H1 (cell line): ENCODE results near the gene FBXO2. TPM values are rescaled to one million over a fixed set of nuclear protein-coding genes. Genes with fewer than 3 reads are reported as not detected.

Experiments
- CTCF ChIA-PET: fragments of 300-600 bp; sonication (Branson Sonifier 250); formaldehyde crosslinking; loops from one replicate; lab custom pipeline; 2021; ENCODE audit not compliant: partially characterized antibody; lab: Charles Lee
- POLR2A ChIA-PET: fragments of 300-600 bp; sonication (Branson Sonifier 250); formaldehyde crosslinking; loops from one replicate; lab custom pipeline; 2021; ENCODE audit warnings: inconsistent platforms; ENCODE audit not compliant: partially characterized antibody; lab: Charles Lee
- DNase-seq, 2 experiments: peaks; one replicate each; pipeline versions ENCODE4 v3.0.0 to v3.0.0-alpha.2; 2010 to 2022; ENCODE audit warnings: low spot score in 2 of 2, low read depth in 1 of 2, mixed read lengths in 1 of 2
- FAIRE-seq: peaks from 2 replicates; lab custom pipeline; 2011; peaks lifted over from hg19 to GRCh38; lab: Jason Lieb, UNC
- H2AFZ ChIP-seq: 2 replicates; pipeline ENCODE4 v1.8.1; 2012; ENCODE audit warnings: low read length, inconsistent platforms
- H2AK5ac ChIP-seq: 2 replicates; pipeline ENCODE4 v1.6.1; 2013; ENCODE audit warnings: low read depth, low read length
- H2BK120ac ChIP-seq: replicated peaks from 2 replicates; pipeline ENCODE3; 2013; ENCODE audit warnings: low read depth, low read length, inconsistent platforms
- H2BK12ac ChIP-seq: 2 replicates; pipeline ENCODE4 v1.6.1; 2013; ENCODE audit warnings: low read depth, low read length
- H2BK15ac ChIP-seq: 2 replicates; pipeline ENCODE4 v1.6.1; 2013; ENCODE audit warnings: low read length
- H2BK20ac ChIP-seq: 2 replicates; pipeline ENCODE4 v1.6.1; 2013; ENCODE audit warnings: low read length
- H2BK5ac ChIP-seq: 2 replicates; pipeline ENCODE4 v1.6.1; 2013; ENCODE audit warnings: low read depth, low read length
- H3K14ac ChIP-seq: 2 replicates; pipeline ENCODE4 v1.6.1; 2013; ENCODE audit warnings: inconsistent platforms; ENCODE audit not compliant: insufficient read length
- H3K18ac ChIP-seq: 2 replicates; pipeline ENCODE4 v1.6.1; 2013; ENCODE audit warnings: low read length; ENCODE audit errors: extremely low read depth
- H3K23ac ChIP-seq: 2 replicates; pipeline ENCODE4 v1.6.1; 2013; ENCODE audit warnings: inconsistent platforms; ENCODE audit not compliant: insufficient read length
- H3K23me2 ChIP-seq: 2 replicates; pipeline ENCODE4 v1.6.1; 2013; ENCODE audit warnings: low read depth, low read length
- H3K27ac ChIP-seq: 2 replicates; pipeline ENCODE4 v1.6.1; 2011; ENCODE audit warnings: low read depth, low read length, inconsistent platforms
- H3K27me3 ChIP-seq, 4 experiments: replicated peaks in 1 of 4; 1 replicate in 1 of 4; 2 replicates in 3 of 4; pipeline versions ENCODE4 v1.6.1 to v1.8.1; 2011 to 2013; ENCODE audit warnings: low read length in 3 of 4, mild to moderate bottlenecking in 3 of 4, inconsistent platforms in 2 of 4, mixed read lengths in 2 of 4, moderate library complexity in 1 of 4; ENCODE audit not compliant: control insufficient read depth in 3 of 4, insufficient read depth in 3 of 4; ENCODE audit errors: extremely low read depth in 1 of 4
- H3K36me3 ChIP-seq, 4 experiments: 2 replicates each; pipeline versions ENCODE4 v1.6.1 to v1.8.1; 2011 to 2013; ENCODE audit warnings: mild to moderate bottlenecking in 4 of 4, low read length in 3 of 4, moderate library complexity in 2 of 4, control low read depth in 1 of 4, inconsistent platforms in 1 of 4; ENCODE audit not compliant: insufficient read depth in 4 of 4, control insufficient read depth in 2 of 4
- H3K4ac ChIP-seq: replicated peaks from 2 replicates; pipeline ENCODE3; 2013; ENCODE audit warnings: low read length, low read depth, mixed read lengths, inconsistent platforms; ENCODE audit not compliant: insufficient read length
- H3K4me1 ChIP-seq, 4 experiments: replicated peaks in 1 of 4; 1 replicate in 1 of 4; 2 replicates in 3 of 4; pipeline versions ENCODE4 v1.6.1 to v1.8.1; 2011 to 2013; ENCODE audit warnings: low read length in 3 of 4, inconsistent platforms in 2 of 4, mixed read lengths in 1 of 4; ENCODE audit not compliant: insufficient read depth in 4 of 4, control insufficient read depth in 3 of 4
- H3K4me2 ChIP-seq, 2 experiments: 2 replicates each; pipeline versions ENCODE4 v1.6.1 to v1.8.1; 2011 to 2013; ENCODE audit warnings: low read depth in 2 of 2, low read length in 2 of 2, control low read depth in 1 of 2, inconsistent platforms in 1 of 2, mild to moderate bottlenecking in 1 of 2; ENCODE audit not compliant: insufficient read depth in 1 of 2
- H3K4me3 ChIP-seq, 4 experiments: fragments of 200-600, 300-600 bp in 1 of 4; sonication (generic), shearing (Covaris generic), sonication (Bioruptor Twin) in 1 of 4; 2 replicates each; pipeline versions ENCODE4 v1.5.1 to v1.8.1; 2011 to 2016; ENCODE audit warnings: low read length in 4 of 4, low read depth in 3 of 4, control low read depth in 2 of 4, inconsistent platforms in 2 of 4, mild to moderate bottlenecking in 2 of 4, mixed read lengths in 1 of 4, moderate library complexity in 1 of 4; ENCODE audit not compliant: insufficient read depth in 2 of 4; ENCODE audit errors: extremely low read depth in 1 of 4
- H3K56ac ChIP-seq: replicated peaks from 2 replicates; pipeline ENCODE3; 2013; ENCODE audit warnings: low read depth, mild to moderate bottlenecking, mixed read lengths, low read length, inconsistent platforms; ENCODE audit not compliant: insufficient read length
- H3K79me1 ChIP-seq: 2 replicates; pipeline ENCODE4 v1.6.1; 2013; ENCODE audit warnings: low read depth, low read length, control low read depth
- H3K79me2 ChIP-seq, 2 experiments: 2 replicates each; pipeline versions ENCODE4 v1.6.1 to v1.8.1; 2012 to 2013; ENCODE audit warnings: low read length in 2 of 2, mild to moderate bottlenecking in 2 of 2, inconsistent platforms in 1 of 2; ENCODE audit not compliant: insufficient read depth in 2 of 2, control insufficient read depth in 1 of 2
- H3K9ac ChIP-seq, 4 experiments: replicated peaks in 1 of 4; 1 replicate in 1 of 4; 2 replicates in 3 of 4; pipeline versions ENCODE4 v1.6.1 to v1.8.1; 2011 to 2013; ENCODE audit warnings: low read depth in 3 of 4, low read length in 3 of 4, control low read depth in 2 of 4, mild to moderate bottlenecking in 2 of 4, moderate library complexity in 2 of 4, inconsistent platforms in 1 of 4; ENCODE audit errors: extremely low read depth in 1 of 4
- H3K9me3 ChIP-seq, 2 experiments: 2 replicates each; pipeline versions ENCODE4 v1.6.1 to v1.8.1; 2012 to 2013; ENCODE audit warnings: mild to moderate bottlenecking in 2 of 2, moderate library complexity in 2 of 2, control low read depth in 1 of 2, inconsistent platforms in 1 of 2, low read depth in 1 of 2, low read length in 1 of 2, mixed read lengths in 1 of 2; ENCODE audit not compliant: insufficient read depth in 2 of 2
- H4K20me1 ChIP-seq, 2 experiments: replicated peaks in 1 of 2; 2 replicates each; pipeline versions ENCODE3 to v1.8.1; 2011 to 2013; ENCODE audit warnings: inconsistent platforms in 2 of 2, low read length in 2 of 2, mild to moderate bottlenecking in 1 of 2; ENCODE audit not compliant: insufficient read depth in 2 of 2, control insufficient read depth in 1 of 2
- H4K5ac ChIP-seq: 2 replicates; pipeline ENCODE4 v1.6.1; 2013; ENCODE audit warnings: low read length, low read depth, mixed read lengths, inconsistent platforms; ENCODE audit not compliant: insufficient read length
- H4K8ac ChIP-seq: 2 replicates; pipeline ENCODE4 v1.8.0; 2013; ENCODE audit warnings: mild to moderate bottlenecking, moderate library complexity, low read length, inconsistent platforms; ENCODE audit not compliant: insufficient read depth; ENCODE audit errors: extremely low read depth
- H4K91ac ChIP-seq: replicated peaks from 2 replicates; pipeline ENCODE3; 2013; ENCODE audit warnings: low read length, mixed read lengths, inconsistent platforms; ENCODE audit not compliant: insufficient read length
- ASH2L ChIP-seq: fragments of 200-600, 300-600 bp; sonication (generic); IDR thresholded peaks from one replicate; pipeline ENCODE4 v1.7.1; 2017; ENCODE audit warnings: low read length
- CBX8 ChIP-seq: fragments of 300-800, 300-1000 bp; sonication (generic); IDR thresholded peaks from 2 replicates; pipeline ENCODE4 v1.7.1; 2016; ENCODE audit warnings: low read depth, low read length, borderline replicate concordance
- CREB1 ChIP-seq: IDR thresholded peaks from 2 replicates; pipeline ENCODE4 v1.6.1; 2012; ENCODE audit warnings: inconsistent platforms
- NANOG ChIP-seq: IDR thresholded peaks from 2 replicates; pipeline ENCODE4 v1.6.1; 2011; ENCODE audit warnings: low read length, low read depth, mild to moderate bottlenecking, inconsistent platforms; ENCODE audit not compliant: insufficient read depth, poor library complexity, severe bottlenecking
- RNF2 ChIP-seq: fragments of 200-900, 300-1000 bp; sonication (generic); IDR thresholded peaks from 2 replicates; pipeline ENCODE4 v1.7.1; 2016; ENCODE audit warnings: borderline replicate concordance, low read depth, mild to moderate bottlenecking, antibody characterized with exemption, low read length; ENCODE audit not compliant: poor library complexity, severe bottlenecking; ENCODE audit errors: missing control alignments
- SIN3A ChIP-seq, 2 experiments: IDR thresholded peaks in 1 of 2; conservative IDR thresholded peaks in 1 of 2; 2 replicates each; pipeline ENCODE4 v1.6.1; 2011 to 2012; ENCODE audit warnings: low read length in 2 of 2, improper control_type of control experiment in 1 of 2, low read depth in 1 of 2, mild to moderate bottlenecking in 1 of 2
- SIX5 ChIP-seq: IDR thresholded peaks from 2 replicates; pipeline ENCODE4 v1.6.1; 2011; ENCODE audit warnings: mild to moderate bottlenecking, low read depth, low read length
- SP2 ChIP-seq: IDR thresholded peaks from 2 replicates; pipeline ENCODE4 v1.6.1; 2012; ENCODE audit warnings: mild to moderate bottlenecking, low read length, inconsistent platforms
- ZNF274 ChIP-seq: IDR thresholded peaks from 2 replicates; pipeline ENCODE4 v1.7.0; 2012; ENCODE audit warnings: low read length, borderline replicate concordance; ENCODE audit errors: extremely low read depth
- WGBS, 2 experiments: shearing (Covaris generic) in 1 of 2; methylation state at CpG; one replicate each; pipeline versions ENCODE4 v1.1.6 to v1.1.7; 2013 to 2015; ENCODE audit warnings: low lambda C conversion rate in 2 of 2, mixed read lengths in 2 of 2, inconsistent platforms in 1 of 2, low coverage in 1 of 2, missing lambda C conversion rate in 1 of 2; ENCODE audit not compliant: insufficient replicate concordance in 2 of 2, insufficient coverage in 1 of 2, insufficient read length in 1 of 2; ENCODE audit errors: extremely low coverage in 1 of 2, missing lambda C conversion rate in 1 of 2; 5-methylcytosine and 5-hydroxymethylcytosine counted together
- polyA plus RNA-seq, 7 experiments: library from polyadenylated mRNA; depleted of rRNA in 3 of 7; stranded (reverse) in 5 of 7; unstranded in 2 of 7; fragments of >200 nt in 5 of 7; fragments of 200-250 nt in 2 of 7; gene quantifications; 1 replicate in 5 of 7; 2 replicates in 1 of 7; 4 replicates in 1 of 7; pipeline versions ENCODE4 v1.2.1 to v1.2.3, GENCODE V29; 2011 to 2013; ENCODE audit warnings: missing spikeins in 2 of 7, mixed read lengths in 2 of 7
- total RNA-seq: library from RNA; stranded (reverse); fragmentation: NEBNext Ultra II Directional; extraction: Animal tissue kit (Norgen Biotek cat#: 25700); gene quantifications from 2 replicates; pipeline ENCODE4 v1.2.1, GENCODE V29; 2021

FBXO2 gene
- total and polyA plus RNA-seq, 2 of the 8 experiments (the other 6 are each of a cell fraction or from before 2014, with no cell fraction given), result 51.3 to 57.9 TPM

DNA sequence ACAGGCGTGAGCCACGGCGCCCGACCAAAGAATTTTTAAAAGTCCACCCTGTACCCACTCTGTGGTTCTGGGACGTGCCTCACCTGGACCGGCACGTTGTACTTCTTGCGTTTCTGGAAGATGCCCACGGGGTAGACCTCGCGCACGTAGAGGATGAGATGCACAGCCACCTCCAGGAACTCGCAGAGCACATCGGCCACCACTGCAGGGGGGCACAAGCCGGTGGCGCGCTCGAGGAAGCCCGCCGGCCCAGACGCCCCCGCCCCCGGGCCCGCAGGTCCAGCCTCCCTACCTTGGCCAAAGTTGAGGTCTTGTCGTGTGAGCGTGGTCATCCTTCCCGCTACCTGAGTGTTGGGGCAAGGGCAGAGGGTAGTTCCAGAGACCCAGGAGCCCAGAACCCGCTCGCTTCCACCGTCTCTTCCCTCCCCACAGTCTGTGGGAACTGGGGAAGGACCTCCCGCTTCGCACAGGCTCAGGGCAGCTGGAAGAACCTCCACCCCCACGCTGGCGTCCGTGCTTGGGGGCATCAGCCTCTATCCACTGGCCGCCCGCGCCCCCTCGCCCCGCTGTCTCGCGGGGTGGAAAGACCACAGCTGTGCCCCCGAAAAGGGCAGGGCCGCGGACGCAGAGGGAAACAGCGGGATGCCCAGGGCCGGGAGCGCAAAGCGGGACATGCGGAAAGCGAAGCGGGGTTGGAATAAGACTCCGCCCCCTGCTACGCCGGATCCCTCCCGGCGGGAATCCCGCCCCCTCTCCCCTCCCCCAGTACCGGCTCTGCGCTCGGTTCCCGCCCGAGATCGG, 26.2 kb upstream of the FBXO2 start:
- Histone ChIP-seq H3K23me2 (peaks cover 8% of the 10 kb centered on the region), H2AFZ (no peak overlapping the region), H4K91ac (peak overlapping the region; percentile 95), H3K9me3 (no peaks in the 10 kb centered on the region), H3K4me1 (peaks cover 10 to 35% (median 23%) of the 10 kb centered on the region in 4 experiments), H3K18ac (peak overlapping the region; percentile 93), H3K4me2 (peak overlapping the region; percentile 88 to 96), H3K4me3 (peak overlapping the region; percentile 78 to 87 (median 84)), H3K27ac (peak overlapping the region; percentile 89), H3K27me3 (no peaks in the 10 kb centered on the region), H4K20me1 (peaks cover 6 to 22% of the 10 kb centered on the region in 2 experiments), H3K56ac (peak overlapping the region; percentile 96), H3K79me2 (peaks cover 2 to 37% of the 10 kb centered on the region in 2 experiments; a peak in 3 of 4 replicates), H3K9ac (peak overlapping the region; percentile 46 to 87 (median 80)), H3K79me1 (peaks cover 11% of the 10 kb centered on the region), H2BK15ac (no peak overlapping the region), H3K36me3 (peaks cover 21 to 39% (median 24%) of the 10 kb centered on the region in 4 experiments), H4K8ac (peak overlapping the region; percentile 92; the same call in 1 of the 2 replicates), H2AK5ac (peak overlapping the region; percentile 45; the same call in 1 of the 2 replicates), H3K4ac (peak overlapping the region; percentile 80), H3K14ac (no peak overlapping the region), H2BK12ac (peak overlapping the region; percentile 96), H2BK20ac (no peak overlapping the region), H2BK120ac (peak overlapping the region; percentile 80), H2BK5ac (peak overlapping the region; percentile 97), H4K5ac (peak overlapping the region; percentile 63), H3K23ac (no peak overlapping the region)
- no peak for DNase-seq
- CTCF ChIA-PET, result interaction anchor here (2.7 to 21.6 kb wide), 4 partner anchors 10 to 30 kb away, joined by 11 to 266 read pairs (median 20); partner anchors contain the start of gene FBXO6
- FAIRE-seq, result no peak
- POLR2A ChIA-PET, result interaction anchor here (0.7 to 32.0 kb wide), 9 partner anchors 6 to 136 kb away, joined by 3 to 1025 read pairs (median 18); partner anchors contain the start of genes DRAXIN, FBXO2, FBXO44 and FBXO6
- WGBS, 2 experiments, result 13% methylated on average over 43 of the region's 65 CpGs; no CpG with 5 or more reads in 1 of the 2 experiments
- TF ChIP-seq CBX8 (no peak), SIX5 (no peak), RNF2 (no peak), SIN3A (conservative IDR thresholded peaks at IDR 0.05 in 1 of 2, IDR thresholded peaks at IDR 0.05 in 1 of 2; ENCODE audit: low read depth in 1 of 2, low read length in 2 of 2) (no peak), ASH2L (peak; percentile 82), SP2 (no peak), ZNF274 (no peak), CREB1 (no peak), NANOG (no peak)
